ENCODE measurements around the gene SCN7A.

DNA sequence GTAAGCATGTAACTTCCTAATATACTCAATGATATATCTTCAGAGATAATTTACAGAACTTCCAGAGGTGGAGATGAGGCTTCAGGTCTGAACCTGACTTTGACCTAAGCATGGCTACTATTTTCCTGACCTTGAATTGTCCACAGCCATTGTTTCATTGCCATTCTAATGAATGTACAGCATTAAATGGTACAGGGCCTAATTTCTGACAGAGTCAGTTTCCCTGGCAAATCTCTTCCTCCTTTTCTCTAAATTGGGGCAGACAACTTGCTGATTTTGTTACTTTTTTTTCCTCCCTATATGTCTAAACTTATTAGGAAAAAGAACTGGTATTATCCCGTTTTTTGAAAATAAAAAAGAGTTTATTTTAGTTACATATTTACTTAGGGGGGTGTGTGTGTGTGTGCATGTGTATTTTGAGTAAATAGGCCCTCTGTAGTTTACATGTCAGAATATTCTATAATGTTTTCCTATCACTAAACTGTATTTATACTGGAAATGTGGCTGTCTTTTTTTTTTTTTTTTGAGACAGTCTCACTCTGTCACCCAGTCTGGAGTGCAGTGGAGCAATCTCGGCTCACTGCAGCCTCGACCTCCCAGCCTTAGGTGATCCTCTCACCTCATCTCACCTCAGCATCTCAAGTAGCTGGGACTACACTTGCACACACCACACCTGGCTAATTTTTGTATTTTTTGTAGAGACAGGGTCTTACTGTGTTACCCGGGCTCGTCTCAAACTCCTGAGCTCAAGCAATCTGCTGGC is 75.0 kb downstream of the SCN7A start:
- TF ChIP-seq, protein P1, sequence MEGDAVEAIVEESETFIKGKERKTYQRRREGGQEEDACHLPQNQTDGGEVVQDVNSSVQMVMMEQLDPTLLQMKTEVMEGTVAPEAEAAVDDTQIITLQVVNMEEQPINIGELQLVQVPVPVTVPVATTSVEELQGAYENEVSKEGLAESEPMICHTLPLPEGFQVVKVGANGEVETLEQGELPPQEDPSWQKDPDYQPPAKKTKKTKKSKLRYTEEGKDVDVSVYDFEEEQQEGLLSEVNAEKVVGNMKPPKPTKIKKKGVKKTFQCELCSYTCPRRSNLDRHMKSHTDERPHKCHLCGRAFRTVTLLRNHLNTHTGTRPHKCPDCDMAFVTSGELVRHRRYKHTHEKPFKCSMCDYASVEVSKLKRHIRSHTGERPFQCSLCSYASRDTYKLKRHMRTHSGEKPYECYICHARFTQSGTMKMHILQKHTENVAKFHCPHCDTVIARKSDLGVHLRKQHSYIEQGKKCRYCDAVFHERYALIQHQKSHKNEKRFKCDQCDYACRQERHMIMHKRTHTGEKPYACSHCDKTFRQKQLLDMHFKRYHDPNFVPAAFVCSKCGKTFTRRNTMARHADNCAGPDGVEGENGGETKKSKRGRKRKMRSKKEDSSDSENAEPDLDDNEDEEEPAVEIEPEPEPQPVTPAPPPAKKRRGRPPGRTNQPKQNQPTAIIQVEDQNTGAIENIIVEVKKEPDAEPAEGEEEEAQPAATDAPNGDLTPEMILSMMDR (IDR thresholded peaks at IDR 0.05), result no peak
- no peak for TF ChIP-seq POLR2A (IDR thresholded peaks at IDR 0.05)

All from testis (tissue), 2 donors.